Liver (tissue), 9 donors: ENCODE measurements around the gene DEGS1. TPM values are rescaled to one million over a fixed set of nuclear protein-coding genes. Genes with fewer than 3 reads are reported as not detected.

ENCODE experiments used
- DNase-seq: peaks from one replicate; pipeline ENCODE4 v3.0.0-alpha.2; 2017; ENCODE audit warnings: low spot score
- H3K27ac ChIP-seq, 2 donors: one replicate each; pipeline ENCODE4 v1.7.0; 2013; ENCODE audit warnings: inconsistent platforms in 2 of 2, low read length in 2 of 2, control low read depth in 1 of 2, low read depth in 1 of 2, mild to moderate bottlenecking in 1 of 2
- H3K27me3 ChIP-seq, 4 donors: one replicate each; pipeline versions ENCODE4 v1.6.1 to v1.7.0; 2013; ENCODE audit warnings: low read length in 3 of 4, inconsistent platforms in 1 of 4, mild to moderate bottlenecking in 1 of 4, moderate library complexity in 1 of 4; ENCODE audit not compliant: control insufficient read depth in 4 of 4, insufficient read depth in 4 of 4
- H3K36me3 ChIP-seq, 4 donors: one replicate each; pipeline versions ENCODE4 v1.6.1 to v1.7.0; 2013; ENCODE audit warnings: low read length in 3 of 4, mild to moderate bottlenecking in 3 of 4, low read depth in 1 of 4, moderate library complexity in 1 of 4; ENCODE audit not compliant: control insufficient read depth in 4 of 4, insufficient read depth in 3 of 4
- H3K4me1 ChIP-seq, 4 donors: one replicate each; pipeline versions ENCODE4 v1.6.1 to v1.7.0; 2013; ENCODE audit warnings: low read length in 3 of 4, mild to moderate bottlenecking in 3 of 4, moderate library complexity in 1 of 4; ENCODE audit not compliant: control insufficient read depth in 4 of 4, insufficient read depth in 4 of 4
- H3K4me3 ChIP-seq, 3 donors: one replicate each; pipeline versions ENCODE4 v1.6.1 to v1.7.0; 2013; ENCODE audit warnings: low read length in 3 of 3, control low read depth in 1 of 3, low read depth in 1 of 3, mild to moderate bottlenecking in 1 of 3
- H3K9ac ChIP-seq, 2 donors: one replicate each; pipeline ENCODE4 v1.7.0; 2013; ENCODE audit warnings: low read length in 2 of 2, mild to moderate bottlenecking in 2 of 2, moderate library complexity in 2 of 2, control low read depth in 1 of 2, low read depth in 1 of 2
- H3K9me3 ChIP-seq, 4 donors: one replicate each; pipeline versions ENCODE4 v1.6.1 to v1.7.0; 2013; ENCODE audit warnings: low read length in 3 of 4; ENCODE audit not compliant: control insufficient read depth in 4 of 4
- ATF3 ChIP-seq: IDR thresholded peaks from 2 replicates; pipeline ENCODE4 v1.6.1; 2016; ENCODE audit warnings: antibody characterized with exemption
- CTCF ChIP-seq: fragments of 150-350 bp; IDR thresholded peaks from 2 replicates; pipeline ENCODE4 v1.5.1; 2017; ENCODE audit warnings: improper control_type of control experiment, low read depth, low read length; ENCODE audit not compliant: missing input control
- EGR1 ChIP-seq, 2 donors: IDR thresholded peaks; 2 replicates each; pipeline ENCODE4 v1.6.1; 2016 to 2018; ENCODE audit warnings: antibody characterized with exemption in 2 of 2, low read depth in 2 of 2
- FOXA1 ChIP-seq: IDR thresholded peaks from 2 replicates; pipeline ENCODE4 v1.6.1; 2016; ENCODE audit warnings: antibody characterized with exemption
- FOXA2 ChIP-seq: IDR thresholded peaks from 2 replicates; pipeline ENCODE4 v1.6.1; 2016; ENCODE audit warnings: antibody characterized with exemption
- HNF4A ChIP-seq, 2 donors: conservative IDR thresholded peaks; 2 replicates each; pipeline ENCODE4 v1.6.1; 2016; ENCODE audit warnings: antibody characterized with exemption in 2 of 2, mild to moderate bottlenecking in 2 of 2
- HNF4G ChIP-seq: IDR thresholded peaks from 2 replicates; pipeline ENCODE4 v1.6.1; 2016; ENCODE audit warnings: antibody characterized with exemption
- JUND ChIP-seq, 2 donors: IDR thresholded peaks; 2 replicates each; pipeline ENCODE4 v1.6.1; 2016; ENCODE audit warnings: antibody characterized with exemption in 2 of 2
- MAX ChIP-seq: IDR thresholded peaks from 2 replicates; pipeline ENCODE4 v1.6.1; 2016; ENCODE audit warnings: antibody characterized with exemption
- NR2F2 ChIP-seq: IDR thresholded peaks from 2 replicates; pipeline ENCODE4 v1.6.1; 2016; ENCODE audit warnings: antibody characterized with exemption
- RAD21 ChIP-seq, 2 donors: IDR thresholded peaks; 2 replicates each; pipeline ENCODE4 v1.6.1; 2016; ENCODE audit warnings: antibody characterized with exemption in 2 of 2, mild to moderate bottlenecking in 2 of 2
- RXRA ChIP-seq, 2 donors: IDR thresholded peaks; 2 replicates each; pipeline ENCODE4 v1.6.1; 2017 to 2018; ENCODE audit warnings: antibody characterized with exemption in 2 of 2, mild to moderate bottlenecking in 1 of 2
- SP1 ChIP-seq: IDR thresholded peaks from 2 replicates; pipeline ENCODE4 v1.6.1; 2018; ENCODE audit warnings: antibody characterized with exemption, mild to moderate bottlenecking
- TAF1 ChIP-seq: conservative IDR thresholded peaks from 2 replicates; pipeline ENCODE4 v1.6.1; 2016; ENCODE audit warnings: antibody characterized with exemption, mild to moderate bottlenecking
- YY1 ChIP-seq: IDR thresholded peaks from 2 replicates; pipeline ENCODE4 v1.6.1; 2016; ENCODE audit warnings: antibody characterized with exemption, mild to moderate bottlenecking
- ZBTB33 ChIP-seq: IDR thresholded peaks from 2 replicates; pipeline ENCODE4 v1.6.1; 2016; ENCODE audit warnings: antibody characterized with exemption
- whole genome bisulfite sequencing: extraction: QIAGEN DNeasy Blood & Tissue Kit; methylation state at CpG from one replicate; pipeline ENCODE4 v1.1.7; 2013; 5-methylcytosine and 5-hydroxymethylcytosine counted together
- polyA plus RNA-seq, 2 donors: library from polyadenylated mRNA; stranded (reverse) in 1 of 2; unstranded in 1 of 2; fragments of 200-250 nt in 1 of 2; fragments of >200 nt in 1 of 2; fragmentation: Nextera tagmentation in 1 of 2; extraction: Ambion mirVana in 1 of 2; gene quantifications; one replicate each; pipeline versions ENCODE4 v1.2.1 to v1.2.3, GENCODE V29; 2013 to 2015
- total RNA-seq, 2 donors: library from RNA; depleted of rRNA; stranded (reverse); fragments of >200 nt; gene quantifications; one replicate each; pipeline ENCODE4 v1.2.3, GENCODE V29; 2014
- donor health status: healthy.
- donor health status: healthy.
- donor health status: healthy.
- donor health status: healthy.
- donor health status: healthy.

DEGS1 gene
- total and polyA plus RNA-seq, 4 donors: 21.7 to 26.7 (median 22.6) TPM

GRCh38 chr1:224189561-224189960, 6.5 kb downstream of the DEGS1 start:
- peaks cover 0 to 5% (median 3%) of the 10 kb centered on the region in 4 donors for H3K36me3 ChIP-seq
- no peaks in the 10 kb centered on the region for H3K9me3 ChIP-seq
- no peak for DNase-seq
- no peak overlapping the region for H3K9ac ChIP-seq
- no peak overlapping the region for H3K4me3 ChIP-seq
- H3K27ac ChIP-seq: no peak overlapping the region
- no peaks in the 10 kb centered on the region for H3K27me3 ChIP-seq
- TF ChIP-seq RXRA (IDR thresholded peaks at IDR 0.05) (no peak), ATF3 (no peak), JUND (IDR thresholded peaks at IDR 0.05) (no peak), HNF4A (conservative IDR thresholded peaks at IDR 0.05) (no peak), FOXA1 (no peak), FOXA2 (no peak), NR2F2 (no peak)
- H3K4me1 ChIP-seq: peaks cover 0 to 5% (median 1%) of the 10 kb centered on the region in 4 donors
- 97% methylated on average over 7 of the region's 7 CpGs for WGBS

- no peak for DNase-seq
- Histone ChIP-seq H3K36me3 (peaks cover 0 to 5% (median 3%) of the 10 kb centered on the region in 4 donors), H3K27me3 (no peaks in the 10 kb centered on the region), H3K4me1 (peaks cover 2 to 9% (median 6%) of the 10 kb centered on the region in 4 donors), H3K9ac (no peak overlapping the region), H3K9me3 (no peaks in the 10 kb centered on the region), H3K27ac (no peak overlapping the region), H3K4me3 (no peak overlapping the region)
- WGBS: 75% methylated on average over 5 of the region's 5 CpGs
- no peak for TF ChIP-seq SP1
- TF ChIP-seq CTCF: no peak
- no peak for TF ChIP-seq FOXA1
- no peak for TF ChIP-seq RXRA (IDR thresholded peaks at IDR 0.05)
- TF ChIP-seq HNF4A (conservative IDR thresholded peaks at IDR 0.05): no peak
- TF ChIP-seq FOXA2: no peak
- no peak for TF ChIP-seq RAD21 (IDR thresholded peaks at IDR 0.05)
- TF ChIP-seq JUND (IDR thresholded peaks at IDR 0.05): no peak
These were observed 9.2 kb downstream of the DEGS1 start for GRCh38 chr1:224192082-224192788.

GRCh38 chr1:224193319-224193966, 10.4 kb downstream of the DEGS1 start:
- DNase-seq: no peak
- H3K27me3 ChIP-seq: no peaks in the 10 kb centered on the region
- H3K36me3 ChIP-seq: peaks cover 0 to 5% (median 3%) of the 10 kb centered on the region in 4 donors
- WGBS: 96% methylated on average over 8 of the region's 8 CpGs
- H3K9ac ChIP-seq: no peak overlapping the region
- no peak overlapping the region for H3K4me3 ChIP-seq
- H3K4me1 ChIP-seq: peaks cover 5 to 10% (median 8%) of the 10 kb centered on the region in 4 donors
- no peaks in the 10 kb centered on the region for H3K9me3 ChIP-seq
- no peak overlapping the region for H3K27ac ChIP-seq
- no peak for TF ChIP-seq HNF4A (conservative IDR thresholded peaks at IDR 0.05)
- TF ChIP-seq HNF4G: no peak
- TF ChIP-seq ZBTB33: no peak
- TF ChIP-seq NR2F2: no peak
- no peak for TF ChIP-seq SP1
- no peak for TF ChIP-seq FOXA1
- TF ChIP-seq TAF1: no peak
- no peak for TF ChIP-seq EGR1 (IDR thresholded peaks at IDR 0.05; ENCODE audit: low read depth in 2 of 2)
- no peak for TF ChIP-seq RAD21 (IDR thresholded peaks at IDR 0.05)
- no peak for TF ChIP-seq MAX
- no peak for TF ChIP-seq YY1
- no peak for TF ChIP-seq CTCF
- no peak for TF ChIP-seq FOXA2
- TF ChIP-seq RXRA (IDR thresholded peaks at IDR 0.05): no peak
